HepG2 (cell line): ENCODE results near the gene NFIC. TPM values are rescaled to one million over a fixed set of nuclear protein-coding genes. Genes with fewer than 3 reads are reported as not detected.

Experiments
- CCAR2 ChIP-seq: fragments of 200-400 bp; formaldehyde crosslinking; optimal IDR thresholded peaks from 2 replicates; pipeline ENCODE3; 2018; ENCODE audit warnings: low read depth, mild to moderate bottlenecking, low read length, moderate library complexity
- E2F2 ChIP-seq: sonication (generic); formaldehyde crosslinking; IDR thresholded peaks from 2 replicates; pipeline ENCODE4 v1.4.0; 2020; ENCODE audit warnings: missing genetic modification reagents, borderline replicate concordance
- GRHL1 ChIP-seq: sonication (generic); formaldehyde crosslinking; conservative IDR thresholded peaks from 2 replicates; pipeline ENCODE4 v1.8.0; 2022; ENCODE audit warnings: missing genetic modification reagents
- MATR3 ChIP-seq: sonication (generic); formaldehyde crosslinking; IDR thresholded peaks from 2 replicates; pipeline ENCODE4 v1.4.0; 2020; ENCODE audit warnings: missing genetic modification reagents
- NR0B2 ChIP-seq: sonication (generic); formaldehyde crosslinking; IDR thresholded peaks from 2 replicates; pipeline ENCODE4 v1.4.0; 2020; ENCODE audit warnings: mild to moderate bottlenecking, missing genetic modification reagents
- RNF2 ChIP-seq: fragments of 450-650 bp; conservative IDR thresholded peaks from 2 replicates; pipeline ENCODE4 v1.6.1; 2016; ENCODE audit warnings: low read depth
- RORA ChIP-seq: sonication (generic); formaldehyde crosslinking; IDR thresholded peaks from 2 replicates; pipeline ENCODE4 v1.5.0; 2020; ENCODE audit warnings: mild to moderate bottlenecking, missing genetic modification reagents, moderate library complexity
- TCF12 ChIP-seq, 2 experiments: fragments of 450-650 bp in 1 of 2; sonication (generic) in 1 of 2; formaldehyde crosslinking in 1 of 2; IDR thresholded peaks; 2 replicates each; pipeline versions ENCODE4 v1.6.1 to v1.8.0; 2017 to 2022; ENCODE audit warnings: antibody characterized with exemption in 1 of 2, mild to moderate bottlenecking in 1 of 2, missing genetic modification reagents in 1 of 2, moderate library complexity in 1 of 2
- ZBTB34 ChIP-seq: sonication (generic); formaldehyde crosslinking; IDR thresholded peaks from 2 replicates; pipeline ENCODE4 v1.8.0; 2022; ENCODE audit warnings: mild to moderate bottlenecking, missing genetic modification reagents
- ZBTB46 ChIP-seq: sonication (generic); formaldehyde crosslinking; IDR thresholded peaks from 2 replicates; pipeline ENCODE4 v1.4.0; 2020; ENCODE audit warnings: mild to moderate bottlenecking, missing genetic modification reagents, borderline replicate concordance
- ZFP91 ChIP-seq: sonication (generic); formaldehyde crosslinking; IDR thresholded peaks from 2 replicates; pipeline ENCODE4 v1.9.0; 2022; ENCODE audit warnings: missing genetic modification reagents, mild to moderate bottlenecking, borderline replicate concordance
- ZNF512B ChIP-seq: sonication (generic); formaldehyde crosslinking; IDR thresholded peaks from 2 replicates; pipeline ENCODE4 v1.5.1; 2020; ENCODE audit warnings: missing genetic modification reagents, mild to moderate bottlenecking, borderline replicate concordance
- ZNF710 ChIP-seq: sonication (generic); formaldehyde crosslinking; IDR thresholded peaks from 2 replicates; pipeline ENCODE4 v1.5.0; 2020; ENCODE audit warnings: mild to moderate bottlenecking, missing genetic modification reagents, borderline replicate concordance
- ZSCAN12 ChIP-seq: sonication (generic); formaldehyde crosslinking; IDR thresholded peaks from 2 replicates; pipeline ENCODE4 v1.9.0; 2021; ENCODE audit warnings: mild to moderate bottlenecking, missing genetic modification reagents
- polyA plus RNA-seq, 8 experiments: library from polyadenylated mRNA; depleted of rRNA in 3 of 8; stranded (reverse) in 7 of 8; unstranded in 1 of 8; fragments of >200 nt; fragmentation: Illumina TruSeq in 4 of 8; extraction: Trizol in 4 of 8; gene quantifications; 2 replicates each; pipeline versions ENCODE4 v1.2.1 to v1.2.3, GENCODE V29; 2011 to 2016; ENCODE audit warnings: low read depth in 4 of 8, missing spikeins in 1 of 8, mixed read lengths in 1 of 8; ENCODE audit not compliant: insufficient read depth in 1 of 8
- total RNA-seq, 5 experiments: library from RNA; depleted of rRNA; stranded (reverse); fragments of >200 nt; fragmentation: Illumina TruSeq; extraction: Trizol; gene quantifications; 2 replicates each; pipeline ENCODE4 v1.2.3, GENCODE V29; 2016; ENCODE audit warnings: low read depth in 1 of 5

NFIC gene
- total and polyA plus RNA-seq, 2 of the 13 experiments (the other 11 are each of a cell fraction or from before 2014, with no cell fraction given), result 1.3 to 2.5 TPM

GRCh38 chr19:3398900-3399278 lies 32.5 kb downstream of the NFIC start (continued):
- no peak for TF ChIP-seq ZNF710
- no peak for TF ChIP-seq ZBTB34 (CRISPR knock-in tag)
- 0 out of 2 replicates have a peak, but pooled peaks have one; percentile 16 for TF ChIP-seq NR0B2 (CRISPR knock-in tag)
- no peak for TF ChIP-seq E2F2 (CRISPR knock-in tag)
- no peak for TF ChIP-seq MATR3 (CRISPR knock-in tag)
- no peak for TF ChIP-seq CCAR2
- peak; percentile 97; the same call in 1 of the 2 replicates for TF ChIP-seq ZFP91
- no peak for TF ChIP-seq RNF2
- no peak for TF ChIP-seq GRHL1
- no peak for TF ChIP-seq ZBTB46 (CRISPR knock-in tag)
- no peak for TF ChIP-seq ZNF512B (CRISPR knock-in tag)
- TF ChIP-seq RORA (CRISPR knock-in tag), result no peak
- TF ChIP-seq TCF12 (IDR thresholded peaks at IDR 0.05), result no peak
- no peak for TF ChIP-seq TCF12 (CRISPR knock-in tag; IDR thresholded peaks at IDR 0.05)
- no peak for TF ChIP-seq ZSCAN12 (CRISPR knock-in tag)
